Middle frontal gyrus (tissue), 1 donor: Measurements from ENCODE around the gene KCND2.
"Not testable (repeated sequence)": the region's sequence is repeated elsewhere in the genome, so short reads cannot be mapped to it uniquely, and the experiment has no call there.

Experiments used
- DNase-seq: peaks from one replicate; pipeline ENCODE4 v3.0.0-alpha.2; 2015; ENCODE audit warnings: low spot score; ENCODE audit errors: extremely low spot score

The KCND2 gene

GRCh38 chr7:120700796-120701195 lies 427.8 kb downstream of the KCND2 start:
- no peak for DNase-seq

DNA sequence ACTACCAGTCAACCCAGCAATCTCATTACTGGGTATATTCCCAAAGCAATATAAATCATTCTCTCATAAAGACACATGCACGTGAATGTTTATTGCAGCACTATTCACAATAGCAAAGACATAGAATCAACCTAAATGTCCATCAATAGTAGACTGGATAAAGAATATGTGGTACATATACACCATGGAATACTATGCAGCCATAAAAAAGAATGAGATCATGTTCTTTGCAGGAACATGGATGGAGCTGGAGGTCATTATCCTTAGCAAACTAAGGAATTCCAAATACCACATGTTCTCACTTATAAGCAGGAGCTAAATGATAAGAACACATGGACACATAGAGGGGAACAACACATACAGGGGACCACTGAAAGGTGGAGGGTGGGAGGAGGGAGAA lies 429.4 kb downstream of the KCND2 start:
- not testable (repeated sequence) for DNase-seq

DNA sequence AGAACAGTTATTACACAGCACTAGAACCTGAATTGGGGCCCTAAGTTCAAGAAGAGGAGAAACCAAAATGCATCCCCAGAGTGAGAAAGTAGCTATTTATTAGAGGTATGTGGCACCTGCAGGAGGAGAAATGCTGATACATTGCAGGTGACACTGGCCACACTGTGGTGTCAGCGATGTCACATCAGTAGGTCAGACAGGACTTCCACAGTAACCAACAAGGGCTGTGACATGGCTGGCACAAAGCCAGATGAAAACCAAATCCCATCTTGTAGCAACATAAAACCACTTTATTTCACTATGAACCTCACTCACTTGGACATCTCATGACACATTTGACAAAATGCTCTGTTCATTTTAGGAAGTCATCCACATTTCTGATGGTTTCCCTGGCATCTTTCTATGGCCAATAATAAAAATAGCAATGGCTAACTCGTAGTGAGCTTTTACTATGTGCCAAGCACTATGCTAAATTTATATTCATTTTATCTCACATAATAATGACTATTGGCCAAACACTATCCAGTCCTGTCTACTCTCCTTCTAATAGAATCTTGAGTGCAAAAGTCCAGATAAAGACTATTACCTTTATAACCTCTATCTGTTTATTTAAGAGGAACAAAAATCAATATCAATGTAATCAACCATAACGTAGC lies 430.7 kb downstream of the KCND2 start:
- no peak for DNase-seq

DNA sequence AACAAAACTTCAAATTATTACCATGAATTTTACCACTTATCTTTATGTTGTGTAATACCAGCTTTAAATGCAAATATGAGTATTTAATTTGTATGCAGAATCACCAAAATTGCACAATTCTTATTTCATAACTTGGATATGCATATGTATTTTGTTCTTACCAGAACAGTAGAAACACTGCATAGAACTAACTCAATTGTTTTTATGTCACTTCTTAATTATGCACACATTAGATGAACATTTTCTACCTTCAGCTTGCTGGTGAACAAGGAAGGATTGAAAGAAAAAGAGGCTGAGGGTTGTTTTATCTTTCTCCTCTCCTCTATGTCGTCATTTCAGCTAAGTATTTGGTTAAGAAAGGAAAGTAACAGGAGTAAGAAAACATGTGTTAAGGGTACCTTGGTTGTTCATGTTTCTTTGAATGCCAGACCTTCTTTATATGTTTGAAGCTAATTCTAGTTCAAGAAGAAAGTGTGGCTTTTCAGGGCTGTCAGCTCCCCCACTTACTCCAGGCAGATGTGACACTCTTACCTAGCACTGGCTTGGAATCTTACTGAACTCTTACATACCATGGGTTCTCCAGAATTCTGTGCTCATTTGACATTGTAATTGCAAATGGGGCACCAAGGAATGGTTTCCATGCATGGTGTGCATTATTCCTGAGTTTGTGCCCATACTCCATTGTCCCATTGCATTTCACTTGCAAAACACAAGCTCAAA lies 436.4 kb downstream of the KCND2 start:
- DNase-seq = no peak

DNA sequence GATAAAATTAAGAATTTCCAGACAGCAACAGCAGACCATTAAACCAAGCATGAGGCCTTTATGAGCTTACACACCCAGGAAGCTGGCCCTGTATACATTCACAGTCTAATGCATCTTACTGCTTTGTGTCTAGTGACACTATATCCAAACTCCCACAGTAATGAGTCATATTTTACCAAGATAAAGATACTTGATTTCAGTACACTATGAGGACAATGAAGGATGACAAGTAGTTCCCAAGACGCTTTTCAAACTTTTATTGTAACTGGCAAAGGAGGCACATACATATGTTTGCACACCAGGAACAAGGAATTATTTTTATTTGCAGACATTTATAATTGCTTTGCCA lies 437.0 kb downstream of the KCND2 start:
- DNase-seq = no peak

GRCh38 chr7:120714945-120715344 lies 442.0 kb downstream of the KCND2 start:
- DNase-seq = no peak

DNA sequence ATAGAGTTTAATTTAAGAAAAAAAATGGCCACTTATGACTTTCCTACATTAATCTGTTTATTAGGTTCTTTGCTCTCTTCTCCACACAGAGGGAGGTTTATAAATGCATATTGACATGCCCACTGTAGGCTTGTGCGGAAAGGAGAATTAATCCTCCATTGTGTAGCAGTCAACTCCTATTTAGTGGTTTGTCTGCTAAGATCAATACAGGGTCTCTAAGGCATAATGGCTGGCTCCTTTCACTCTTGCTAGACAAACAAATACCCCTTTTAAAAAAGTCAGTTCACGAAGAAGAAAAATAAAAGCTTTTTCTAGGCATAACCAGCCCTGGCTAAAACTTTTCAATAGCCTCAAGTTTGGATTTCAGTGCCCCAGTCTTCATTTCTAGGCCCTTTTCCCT lies 443.3 kb downstream of the KCND2 start:
- DNase-seq = no peak

DNA sequence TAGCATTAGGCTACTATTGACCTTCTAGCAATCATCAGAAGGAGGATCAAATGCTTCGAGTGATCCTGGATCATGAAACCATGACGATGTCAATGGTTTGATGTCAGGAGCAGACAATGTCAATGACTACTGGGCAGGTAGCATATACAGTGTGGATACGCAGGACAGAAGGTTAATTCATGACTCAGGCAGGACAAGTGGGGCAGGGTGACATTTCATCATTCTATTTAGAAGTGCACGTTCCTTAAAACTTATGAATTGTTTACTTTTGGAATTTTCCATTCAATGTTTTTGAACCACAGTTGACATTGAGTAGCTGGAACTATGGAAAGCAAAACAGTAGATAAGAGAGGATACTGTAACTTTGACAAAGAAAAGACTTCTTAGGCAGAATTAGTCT lies 444.2 kb downstream of the KCND2 start:
- DNase-seq = no peak

- DNase-seq = no peak
These were observed 445.4 kb downstream of the KCND2 start for GRCh38 chr7:120718361-120718760.

GRCh38 chr7:120720317-120720716 lies 447.3 kb downstream of the KCND2 start:
- DNase-seq = no peak

DNA sequence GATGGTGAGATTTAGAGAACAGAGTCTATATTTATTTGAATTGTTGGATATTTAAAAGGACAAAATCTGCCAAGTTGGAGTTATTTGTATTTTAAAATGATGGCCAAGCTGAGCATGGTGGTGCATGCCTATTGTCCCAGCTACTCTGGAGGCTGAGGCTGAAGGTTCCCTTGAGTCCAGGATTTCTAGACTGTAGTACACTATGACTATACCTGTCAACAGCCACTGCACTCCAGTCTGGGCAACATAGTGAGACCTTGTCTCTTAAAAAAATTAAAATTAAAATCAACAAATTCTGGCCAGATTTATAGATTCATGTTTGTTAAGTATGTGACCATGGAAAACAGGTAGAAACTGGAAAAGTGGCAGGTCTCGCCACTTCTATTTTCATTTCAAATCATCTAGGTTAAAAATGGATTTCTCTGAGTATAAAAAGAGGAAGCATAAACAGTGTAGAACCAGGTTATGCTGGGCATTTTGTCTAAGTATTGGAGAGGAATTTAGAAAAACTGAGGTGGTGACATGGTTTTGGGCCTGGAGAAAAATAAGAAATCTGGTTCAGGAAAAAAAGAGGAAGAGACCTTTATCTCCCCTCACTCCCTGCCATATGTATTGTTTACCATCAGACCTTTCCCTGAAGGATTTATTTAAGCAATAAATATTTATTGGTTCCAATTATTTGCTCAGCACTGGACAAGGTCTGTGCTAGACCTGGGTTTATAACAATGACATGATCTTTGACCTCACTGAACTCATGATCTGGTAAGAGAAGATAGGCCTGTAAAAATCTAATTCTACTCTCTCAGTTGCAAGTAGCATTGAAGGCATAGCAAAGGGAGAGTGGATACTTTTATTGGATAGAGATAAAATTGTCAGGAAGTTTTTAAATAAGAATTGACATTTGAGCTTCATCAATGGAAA lies 450.8 kb downstream of the KCND2 start:
- DNase-seq = no peak

DNA sequence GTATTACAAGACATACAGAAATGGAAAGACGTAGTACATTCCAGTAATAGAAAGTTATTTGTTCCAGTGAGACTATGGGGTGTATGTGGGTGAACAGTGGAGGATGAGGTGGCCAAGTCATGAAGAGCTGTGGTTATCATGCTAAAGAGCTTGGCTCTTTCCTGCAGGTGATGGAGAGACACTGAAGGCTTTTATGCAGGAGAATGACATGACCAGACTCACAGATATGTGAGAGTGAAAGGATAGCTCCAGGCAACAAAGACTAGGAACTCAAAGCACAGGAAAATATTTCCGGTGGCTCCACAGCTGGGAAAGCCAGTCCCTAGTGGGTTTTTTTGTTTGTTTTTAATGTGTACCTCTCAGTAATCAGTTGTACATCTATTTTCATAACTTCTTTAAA lies 451.5 kb downstream of the KCND2 start:
- no peak for DNase-seq

DNA sequence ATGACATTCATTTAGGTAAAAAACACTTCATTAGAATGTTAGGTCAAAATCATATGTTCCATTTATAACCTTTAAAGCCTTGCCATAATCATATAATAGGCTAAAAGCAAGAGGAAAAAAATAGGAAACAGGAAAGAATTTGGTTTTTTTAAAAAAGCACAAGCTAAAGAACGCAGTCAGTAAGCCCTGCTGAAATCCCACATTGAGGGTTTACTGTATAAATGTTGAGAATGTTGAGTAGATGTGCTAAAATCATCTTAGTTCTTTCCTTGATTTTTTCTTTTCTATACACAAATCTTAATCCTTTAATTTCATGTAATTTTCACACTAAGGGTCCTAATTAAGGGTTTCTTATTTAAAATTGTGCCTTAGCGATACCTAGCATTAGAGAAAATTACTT lies 452.0 kb downstream of the KCND2 start:
- no peak for DNase-seq

- peak; percentile 31 for DNase-seq
These were observed 452.5 kb downstream of the KCND2 start for GRCh38 chr7:120725376-120726039.

DNA sequence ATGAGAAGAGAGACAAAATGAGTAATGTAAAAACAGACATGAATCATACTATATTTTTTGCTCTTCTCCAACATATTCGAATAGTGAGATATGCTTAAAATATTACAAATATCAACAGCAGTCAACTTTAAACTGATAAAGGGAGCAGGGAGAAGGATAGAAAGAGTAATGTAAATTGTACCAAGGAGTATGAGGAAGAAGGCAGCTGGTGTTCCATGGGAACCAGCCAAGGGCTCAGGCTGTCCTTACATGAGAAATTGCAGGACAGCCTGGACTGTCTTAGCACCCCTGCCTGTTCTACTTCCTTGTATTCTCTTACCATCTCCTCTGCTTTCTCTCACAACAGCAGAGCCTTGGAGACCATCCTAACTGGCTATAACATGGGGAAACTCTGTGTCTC lies 456.3 kb downstream of the KCND2 start:
- DNase-seq = no peak

- DNase-seq = no peak
These were observed 458.3 kb downstream of the KCND2 start for GRCh38 chr7:120731271-120731670.

GRCh38 chr7:120732256-120732655 lies 459.3 kb downstream of the KCND2 start:
- no peak for DNase-seq

DNA sequence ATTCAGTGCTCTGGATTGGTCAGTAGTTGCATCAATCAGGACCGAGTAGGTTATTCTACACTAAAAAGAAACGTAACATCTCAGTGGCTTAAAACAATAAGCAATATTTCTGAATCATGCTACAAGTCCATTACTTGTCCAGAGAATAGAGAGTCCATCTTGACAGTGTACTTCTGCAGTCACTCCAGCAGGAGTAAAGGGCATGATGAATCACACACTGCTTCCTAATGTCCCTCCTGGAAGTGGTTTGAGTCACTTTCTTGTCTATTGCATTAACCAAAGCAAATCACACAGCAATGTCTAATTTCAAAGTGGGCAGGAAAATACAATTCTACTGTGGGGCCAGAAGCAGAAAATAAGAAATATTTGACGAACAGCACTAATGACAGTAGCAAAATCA lies 460.2 kb downstream of the KCND2 start:
- no peak for DNase-seq

DNA sequence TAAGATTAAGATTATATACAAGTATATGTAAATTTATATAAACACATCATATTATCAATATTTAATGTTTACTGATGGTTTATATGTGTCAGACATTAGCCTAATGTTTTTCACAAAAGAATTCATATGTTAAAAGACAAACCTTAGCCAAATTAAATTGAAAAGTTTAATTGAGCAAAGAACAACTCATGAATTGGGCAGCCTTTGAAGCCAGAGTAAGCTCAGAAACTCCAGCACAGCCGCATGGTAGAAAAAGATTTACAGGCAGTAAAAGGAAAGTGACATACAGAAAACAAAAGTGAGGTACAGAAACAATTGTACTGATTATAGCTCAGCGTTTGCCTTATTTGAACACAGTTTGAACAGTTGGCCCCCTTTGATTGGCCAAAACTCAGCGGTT lies 460.9 kb downstream of the KCND2 start:
- DNase-seq = no peak

- DNase-seq = no peak
These were observed 462.8 kb downstream of the KCND2 start for GRCh38 chr7:120735791-120736190.

DNA sequence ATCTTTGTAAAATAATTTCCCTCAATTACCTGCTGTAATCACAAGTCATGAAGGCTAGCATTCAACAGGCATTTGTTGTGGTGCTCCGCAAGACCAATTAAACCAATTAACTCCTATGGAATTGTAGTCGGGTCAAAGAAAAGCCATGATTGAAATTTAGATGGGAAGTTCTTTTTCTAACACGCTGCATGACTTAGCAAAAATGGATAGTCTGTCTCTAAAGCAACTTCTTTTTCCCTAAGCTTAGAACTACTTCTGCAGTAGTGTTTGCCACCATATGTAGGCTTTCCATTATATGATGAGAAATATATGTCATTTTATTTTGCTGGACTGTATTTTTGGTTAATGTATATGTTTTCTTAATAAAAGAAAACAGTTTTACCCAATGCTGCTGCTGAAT lies 465.8 kb downstream of the KCND2 start:
- DNase-seq = no peak

DNA sequence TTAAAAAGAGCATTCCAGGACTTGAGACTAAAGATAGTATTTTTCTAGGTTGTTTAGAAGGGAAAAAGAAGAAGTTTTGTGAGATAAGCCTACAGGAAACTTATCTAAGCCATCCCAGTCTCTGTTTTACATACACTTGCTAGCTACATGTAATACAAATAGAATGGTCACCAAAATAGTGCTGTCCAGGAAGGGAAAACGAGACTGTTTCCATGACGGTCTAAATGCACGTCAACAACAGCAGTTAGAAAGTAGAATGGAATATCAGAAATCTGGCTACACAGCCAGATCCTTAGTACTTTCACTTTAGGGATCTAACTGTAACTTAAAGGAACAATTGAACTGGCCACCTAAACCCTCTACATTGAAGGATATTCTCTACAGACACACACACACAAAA lies 467.4 kb downstream of the KCND2 start:
- DNase-seq = no peak
